ENCODE results near the gene TIMM29. TPM values are rescaled to one million over a fixed set of nuclear protein-coding genes. Genes with fewer than 3 reads are reported as not detected.

Gene TIMM29
- total and polyA plus RNA-seq, 9 of the 15 experiments (the other 6 are each of a cell fraction or from before 2014, with no cell fraction given): 2.4 to 29.4 (median 16.3) TPM

GRCh38 chr19:10928563-10929401 lies at the start of gene TIMM29, which contains the start of gene YIPF2 (continued):
- TF ChIP-seq BCLAF1 (IDR thresholded peaks at IDR 0.05; ENCODE audit: borderline replicate concordance in 1 of 2, control insufficient read depth in 1 of 2, low read depth in 2 of 2, low read length in 1 of 2) (peak in 1 of 2 experiments; percentile 95; a peak in 2 of 4 replicates), ZNF263 (CRISPR knock-in tag; IDR thresholded peaks at IDR 0.05; ENCODE audit: borderline replicate concordance) (no peak; the same call in 1 of the 2 replicates), ZNF224 (CRISPR knock-in tag; IDR thresholded peaks at IDR 0.05) (no peak), PCBP1 (IDR thresholded peaks at IDR 0.05; ENCODE audit: low read depth, low read length, poor library complexity, severe bottlenecking) (peak; percentile 47), RAD51 (IDR thresholded peaks at IDR 0.05; ENCODE audit: borderline replicate concordance, low read depth) (no peak), POU5F1 (IDR thresholded peaks at IDR 0.05; ENCODE audit: borderline replicate concordance, low read depth, low read length, partially characterized antibody) (peak; percentile 80), BDP1 (IDR thresholded peaks at IDR 0.05; ENCODE audit: insufficient read depth, insufficient read length) (no peak), IRF2 (CRISPR knock-in tag; IDR thresholded peaks at IDR 0.05) (no peak), KAT8 (IDR thresholded peaks at IDR 0.05; ENCODE audit: low read depth) (no peak), ZNF311 (CRISPR knock-in tag; IDR thresholded peaks at IDR 0.05) (no peak), RBM17 (IDR thresholded peaks at IDR 0.05; ENCODE audit: borderline replicate concordance, low read depth, low read length) (no peak), ESRRB (CRISPR knock-in tag; IDR thresholded peaks at IDR 0.05; ENCODE audit: borderline replicate concordance) (no peak), HIVEP1 (CRISPR knock-in tag; IDR thresholded peaks at IDR 0.05) (no peak), ZMIZ1 (IDR thresholded peaks at IDR 0.05; ENCODE audit: low read depth in 2 of 2, low read length in 2 of 2) (0 out of 4 replicates have a peak, but pooled peaks of 1 of the 2 experiments have one; percentile 63), NFXL1 (CRISPR knock-in tag; IDR thresholded peaks at IDR 0.05) (no peak)
- TF ChIP-seq, protein P1, sequence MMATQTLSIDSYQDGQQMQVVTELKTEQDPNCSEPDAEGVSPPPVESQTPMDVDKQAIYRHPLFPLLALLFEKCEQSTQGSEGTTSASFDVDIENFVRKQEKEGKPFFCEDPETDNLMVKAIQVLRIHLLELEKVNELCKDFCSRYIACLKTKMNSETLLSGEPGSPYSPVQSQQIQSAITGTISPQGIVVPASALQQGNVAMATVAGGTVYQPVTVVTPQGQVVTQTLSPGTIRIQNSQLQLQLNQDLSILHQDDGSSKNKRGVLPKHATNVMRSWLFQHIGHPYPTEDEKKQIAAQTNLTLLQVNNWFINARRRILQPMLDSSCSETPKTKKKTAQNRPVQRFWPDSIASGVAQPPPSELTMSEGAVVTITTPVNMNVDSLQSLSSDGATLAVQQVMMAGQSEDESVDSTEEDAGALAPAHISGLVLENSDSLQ (IDR thresholded peaks at IDR 0.05): peak; percentile 89
- TF ChIP-seq, protein P2, sequence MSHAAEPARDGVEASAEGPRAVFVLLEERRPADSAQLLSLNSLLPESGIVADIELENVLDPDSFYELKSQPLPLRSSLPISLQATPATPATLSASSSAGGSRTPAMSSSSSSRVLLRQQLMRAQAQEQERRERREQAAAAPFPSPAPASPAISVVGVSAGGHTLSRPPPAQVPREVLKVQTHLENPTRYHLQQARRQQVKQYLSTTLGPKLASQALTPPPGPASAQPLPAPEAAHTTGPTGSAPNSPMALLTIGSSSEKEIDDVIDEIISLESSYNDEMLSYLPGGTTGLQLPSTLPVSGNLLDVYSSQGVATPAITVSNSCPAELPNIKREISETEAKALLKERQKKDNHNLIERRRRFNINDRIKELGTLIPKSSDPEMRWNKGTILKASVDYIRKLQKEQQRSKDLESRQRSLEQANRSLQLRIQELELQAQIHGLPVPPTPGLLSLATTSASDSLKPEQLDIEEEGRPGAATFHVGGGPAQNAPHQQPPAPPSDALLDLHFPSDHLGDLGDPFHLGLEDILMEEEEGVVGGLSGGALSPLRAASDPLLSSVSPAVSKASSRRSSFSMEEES (CRISPR knock-in tag; IDR thresholded peaks at IDR 0.05): no peak

Measured in K562 (cell line).